DOHH2 (cell line): ENCODE results near the gene TANC1.

Experiments
- H3F3A ChIP-seq: fragments of 200-600 bp; sonication (generic), shearing (Covaris generic); 2 replicates; pipeline ENCODE4 v1.6.0; 2016; ENCODE audit warnings: antibody characterized with exemption, mild to moderate bottlenecking; ENCODE audit not compliant: control insufficient read depth, insufficient read depth
- H3K27ac ChIP-seq: fragments of 200-600 bp; sonication (generic); 2 replicates; pipeline ENCODE4 v1.5.1; 2014; ENCODE audit warnings: low read depth, mild to moderate bottlenecking, low read length, moderate library complexity
- H3K27me3 ChIP-seq: fragments of 200-600 bp; sonication (generic); 2 replicates; pipeline ENCODE4 v1.6.1; 2014; ENCODE audit warnings: mild to moderate bottlenecking, low read length, mixed read lengths; ENCODE audit not compliant: control insufficient read depth
- H3K36me3 ChIP-seq: fragments of 200-600 bp; sonication (generic); 2 replicates; pipeline ENCODE4 v1.6.1; 2014; ENCODE audit warnings: mild to moderate bottlenecking, low read length, moderate library complexity, mixed read lengths; ENCODE audit not compliant: control insufficient read depth
- H3K4me1 ChIP-seq: fragments of 200-600 bp; sonication (generic); 2 replicates; pipeline ENCODE4 v1.6.1; 2014; ENCODE audit warnings: mild to moderate bottlenecking, low read length, mixed read lengths; ENCODE audit not compliant: control insufficient read depth
- H3K4me2 ChIP-seq: fragments of 200-600 bp; sonication (generic); 2 replicates; pipeline ENCODE4 v1.6.0; 2014; ENCODE audit warnings: mild to moderate bottlenecking, low read length, moderate library complexity
- H3K4me3 ChIP-seq: fragments of 200-600 bp; sonication (generic); 2 replicates; pipeline ENCODE4 v1.5.1; 2014; ENCODE audit warnings: mild to moderate bottlenecking, low read length, mixed read lengths
- H3K79me2 ChIP-seq: fragments of 200-600 bp; sonication (generic); 2 replicates; pipeline ENCODE4 v1.6.1; 2014; ENCODE audit warnings: mild to moderate bottlenecking, low read length, mixed read lengths; ENCODE audit not compliant: control insufficient read depth
- H3K9me2 ChIP-seq: fragments of 200-600 bp; sonication (generic); replicated peaks from 2 replicates; pipeline ENCODE4 v1.6.1; 2014; ENCODE audit warnings: mild to moderate bottlenecking, low read length, mixed read lengths; ENCODE audit not compliant: control insufficient read depth
- H3K9me3 ChIP-seq: fragments of 200-600 bp; sonication (generic); 2 replicates; pipeline ENCODE4 v1.6.1; 2014; ENCODE audit warnings: antibody characterized with exemption, low read length, mixed read lengths; ENCODE audit not compliant: control insufficient read depth, insufficient read depth
- H4K20me1 ChIP-seq: fragments of 200-600 bp; sonication (generic); 2 replicates; pipeline ENCODE4 v1.6.0; 2014; ENCODE audit warnings: low read depth, mild to moderate bottlenecking, antibody characterized with exemption, low read length, moderate library complexity; ENCODE audit not compliant: control insufficient read depth, insufficient read depth
- EZH2phosphoT487 ChIP-seq: fragments of 200-600 bp; sonication (generic); IDR thresholded peaks from 2 replicates; pipeline ENCODE4 v1.6.1; 2017; ENCODE audit warnings: borderline replicate concordance, mild to moderate bottlenecking, antibody characterized with exemption, low read length, moderate library complexity, mixed read lengths
- TF ChIP-seq, protein P1 (sequence below): fragments of 200-600 bp; sonication (generic); IDR thresholded peaks from one replicate; pipeline ENCODE4 v1.5.1; 2014; ENCODE audit warnings: antibody characterized with exemption, mild to moderate bottlenecking, low read depth, low read length; ENCODE audit not compliant: poor library complexity, severe bottlenecking

Gene TANC1

DNA sequence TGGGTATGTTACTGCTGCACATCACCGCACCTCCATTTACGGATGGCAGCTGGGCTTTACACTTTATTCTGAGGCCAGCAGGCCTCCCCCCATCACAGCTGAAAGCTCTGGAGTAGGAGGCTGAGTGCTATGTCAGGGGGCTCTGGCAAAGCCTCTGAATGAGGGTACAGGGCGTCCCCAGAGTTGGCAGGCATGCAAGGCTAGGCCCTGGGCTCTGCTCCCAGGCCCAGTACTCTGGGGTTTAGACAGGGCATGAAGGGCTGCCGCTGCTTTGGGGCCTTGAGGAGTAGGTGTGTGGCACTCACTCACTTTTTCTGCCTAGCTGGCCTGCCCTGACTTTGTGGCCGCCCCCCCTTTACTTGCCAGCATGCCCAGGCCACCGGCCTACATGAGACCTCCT is 227.3 kb downstream of the TANC1 start:
- Histone ChIP-seq H3K9me3 (no peaks in the 10 kb centered on the region), H4K20me1 (no peaks in the 10 kb centered on the region), H3K9me2 (no peaks in the 10 kb centered on the region), H3K4me3 (no peak overlapping the region), H3K4me2 (no peak overlapping the region), H3K27ac (no peak overlapping the region), H3K79me2 (no peaks in the 10 kb centered on the region), H3K4me1 (no peaks in the 10 kb centered on the region), H3F3A (no peaks in the 10 kb centered on the region), H3K27me3 (peaks cover 3% of the 10 kb centered on the region; the same call in 1 of the 2 replicates), H3K36me3 (no peaks in the 10 kb centered on the region)
- TF ChIP-seq EZH2phosphoT487: no peak
- TF ChIP-seq, protein P1, sequence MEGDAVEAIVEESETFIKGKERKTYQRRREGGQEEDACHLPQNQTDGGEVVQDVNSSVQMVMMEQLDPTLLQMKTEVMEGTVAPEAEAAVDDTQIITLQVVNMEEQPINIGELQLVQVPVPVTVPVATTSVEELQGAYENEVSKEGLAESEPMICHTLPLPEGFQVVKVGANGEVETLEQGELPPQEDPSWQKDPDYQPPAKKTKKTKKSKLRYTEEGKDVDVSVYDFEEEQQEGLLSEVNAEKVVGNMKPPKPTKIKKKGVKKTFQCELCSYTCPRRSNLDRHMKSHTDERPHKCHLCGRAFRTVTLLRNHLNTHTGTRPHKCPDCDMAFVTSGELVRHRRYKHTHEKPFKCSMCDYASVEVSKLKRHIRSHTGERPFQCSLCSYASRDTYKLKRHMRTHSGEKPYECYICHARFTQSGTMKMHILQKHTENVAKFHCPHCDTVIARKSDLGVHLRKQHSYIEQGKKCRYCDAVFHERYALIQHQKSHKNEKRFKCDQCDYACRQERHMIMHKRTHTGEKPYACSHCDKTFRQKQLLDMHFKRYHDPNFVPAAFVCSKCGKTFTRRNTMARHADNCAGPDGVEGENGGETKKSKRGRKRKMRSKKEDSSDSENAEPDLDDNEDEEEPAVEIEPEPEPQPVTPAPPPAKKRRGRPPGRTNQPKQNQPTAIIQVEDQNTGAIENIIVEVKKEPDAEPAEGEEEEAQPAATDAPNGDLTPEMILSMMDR: no peak

DNA sequence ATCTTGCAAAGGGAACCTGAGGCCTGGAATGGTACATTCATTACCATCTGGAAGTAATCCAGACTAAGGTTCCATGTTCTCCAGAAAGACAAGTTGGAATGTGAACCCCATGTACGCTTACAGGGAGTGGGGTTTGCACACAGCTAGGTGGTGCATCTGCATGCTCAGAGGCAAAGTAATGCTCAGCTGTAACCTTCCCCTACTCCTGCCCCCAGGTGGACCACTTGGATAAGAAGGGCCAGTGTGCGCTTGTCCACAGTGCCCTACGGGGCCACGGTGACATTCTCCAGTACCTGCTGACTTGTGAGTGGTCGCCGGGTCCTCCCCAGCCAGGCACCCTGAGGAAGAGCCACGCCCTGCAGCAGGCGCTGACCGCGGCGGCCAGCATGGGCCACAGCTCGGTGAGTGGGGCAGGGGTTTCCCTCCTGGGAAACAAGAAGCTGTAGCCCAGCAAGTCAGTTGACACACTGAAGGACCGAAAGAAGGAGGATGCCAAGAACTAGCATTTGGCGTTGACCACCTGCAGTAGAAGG is 228.0 kb downstream of the TANC1 start:
- Histone ChIP-seq H3K9me3 (no peaks in the 10 kb centered on the region), H3K4me3 (no peak overlapping the region), H4K20me1 (no peaks in the 10 kb centered on the region), H3K79me2 (no peaks in the 10 kb centered on the region), H3F3A (no peaks in the 10 kb centered on the region), H3K27ac (no peak overlapping the region), H3K9me2 (no peaks in the 10 kb centered on the region), H3K27me3 (peaks cover 3% of the 10 kb centered on the region; the same call in 1 of the 2 replicates), H3K36me3 (no peaks in the 10 kb centered on the region), H3K4me2 (no peak overlapping the region), H3K4me1 (no peaks in the 10 kb centered on the region)
- TF ChIP-seq EZH2phosphoT487: no peak
- TF ChIP-seq, protein P1: no peak

DNA sequence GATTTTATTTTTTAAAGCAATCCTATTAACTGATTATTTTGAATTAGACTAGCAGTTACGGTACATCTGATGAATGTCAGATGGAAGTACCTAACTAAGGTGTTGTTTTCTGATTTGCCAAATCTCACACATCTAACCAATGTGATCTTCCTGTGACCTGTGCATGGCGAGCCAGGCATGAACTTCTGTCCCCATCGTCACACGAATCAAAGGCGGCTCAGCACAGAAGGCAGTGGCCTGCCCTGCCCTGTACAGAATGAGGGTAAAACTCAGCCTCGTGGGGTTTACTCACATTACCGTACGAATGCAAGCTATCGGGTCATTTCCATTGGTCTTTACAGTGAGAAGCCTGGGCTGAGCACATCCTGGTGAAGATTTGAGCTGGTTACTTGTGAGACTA is 230.8 kb downstream of the TANC1 start:
- H3K4me1 ChIP-seq: no peaks in the 10 kb centered on the region
- TF ChIP-seq, protein P1: no peak
- TF ChIP-seq EZH2phosphoT487: no peak
- no peak overlapping the region for H3K4me2 ChIP-seq
- no peaks in the 10 kb centered on the region for H3F3A ChIP-seq
- no peaks in the 10 kb centered on the region for H3K9me3 ChIP-seq
- H4K20me1 ChIP-seq: no peaks in the 10 kb centered on the region
- H3K79me2 ChIP-seq: no peaks in the 10 kb centered on the region
- no peak overlapping the region for H3K4me3 ChIP-seq
- no peaks in the 10 kb centered on the region for H3K36me3 ChIP-seq
- H3K27me3 ChIP-seq: peaks cover 3% of the 10 kb centered on the region
- H3K27ac ChIP-seq: no peak overlapping the region
- H3K9me2 ChIP-seq: no peaks in the 10 kb centered on the region
